HepG2 (cell line): ENCODE results near the gene ANKRD31. TPM values are rescaled to one million over a fixed set of nuclear protein-coding genes. Genes with fewer than 3 reads are reported as not detected.

ENCODE experiments used
- ELK4 ChIP-seq: sonication (generic); formaldehyde crosslinking; IDR thresholded peaks from 2 replicates; pipeline ENCODE4 v1.9.0; 2021; ENCODE audit warnings: missing genetic modification reagents, borderline replicate concordance
- GATA4 ChIP-seq: sonication (generic); IDR thresholded peaks from 2 replicates; pipeline ENCODE4 v1.6.1; 2016; ENCODE audit warnings: antibody characterized with exemption, low read depth, borderline replicate concordance
- JUND ChIP-seq: sonication (generic); formaldehyde crosslinking; IDR thresholded peaks from 2 replicates; pipeline ENCODE4 v1.8.0; 2022; ENCODE audit warnings: mild to moderate bottlenecking, missing genetic modification reagents
- LBX2 ChIP-seq: sonication (generic); formaldehyde crosslinking; IDR thresholded peaks from 2 replicates; pipeline ENCODE4 v1.5.0; 2020; ENCODE audit warnings: missing genetic modification reagents, mild to moderate bottlenecking, borderline replicate concordance
- MAX ChIP-seq: IDR thresholded peaks from 2 replicates; pipeline ENCODE4 v1.6.1; 2012; ENCODE audit warnings: inconsistent platforms
- MEIS1 ChIP-seq: sonication (generic); formaldehyde crosslinking; IDR thresholded peaks from 2 replicates; pipeline ENCODE4 v1.9.0; 2021; ENCODE audit warnings: mild to moderate bottlenecking, missing genetic modification reagents, moderate library complexity, borderline replicate concordance
- TBP ChIP-seq: sonication (generic); formaldehyde crosslinking; IDR thresholded peaks from 2 replicates; pipeline ENCODE4 v1.5.0; 2020; ENCODE audit warnings: missing genetic modification reagents
- TEAD2 ChIP-seq: sonication (generic); formaldehyde crosslinking; IDR thresholded peaks from 2 replicates; pipeline ENCODE4 v1.9.0; 2021; ENCODE audit warnings: missing genetic modification reagents
- TOPORS ChIP-seq: sonication (generic); formaldehyde crosslinking; IDR thresholded peaks from 2 replicates; pipeline ENCODE4 v1.8.0; 2023; ENCODE audit warnings: mild to moderate bottlenecking, missing genetic modification reagents
- ZFX ChIP-seq: sonication (generic); formaldehyde crosslinking; IDR thresholded peaks from 2 replicates; pipeline ENCODE4 v1.4.0; 2020; ENCODE audit warnings: mild to moderate bottlenecking, low read depth, missing genetic modification reagents, moderate library complexity
- ZNF205 ChIP-seq: IDR thresholded peaks from 2 replicates; pipeline ENCODE4 v1.6.1; 2018; ENCODE audit warnings: missing biosample characterization, missing genetic modification reagents
- ZNF281 ChIP-seq: sonication (generic); formaldehyde crosslinking; IDR thresholded peaks from 2 replicates; pipeline ENCODE4 v1.4.0; 2020; ENCODE audit warnings: missing genetic modification reagents, borderline replicate concordance
- ZNF580 ChIP-seq: IDR thresholded peaks from 2 replicates; pipeline ENCODE4 v1.6.1; 2016; ENCODE audit warnings: low read depth, borderline replicate concordance
- ZNF710 ChIP-seq: sonication (generic); formaldehyde crosslinking; IDR thresholded peaks from 2 replicates; pipeline ENCODE4 v1.5.0; 2020; ENCODE audit warnings: mild to moderate bottlenecking, missing genetic modification reagents, borderline replicate concordance
- ZSCAN20 ChIP-seq: sonication (generic); formaldehyde crosslinking; IDR thresholded peaks from 2 replicates; pipeline ENCODE4 v1.4.0; 2020; ENCODE audit warnings: missing genetic modification reagents, mild to moderate bottlenecking, borderline replicate concordance
- ZXDC ChIP-seq: sonication (generic); formaldehyde crosslinking; IDR thresholded peaks from 2 replicates; pipeline ENCODE4 v1.5.0; 2020; ENCODE audit warnings: mild to moderate bottlenecking, missing genetic modification reagents
- polyA plus RNA-seq, 8 experiments: library from polyadenylated mRNA; depleted of rRNA in 3 of 8; stranded (reverse) in 7 of 8; unstranded in 1 of 8; fragments of >200 nt; fragmentation: Illumina TruSeq in 4 of 8; extraction: Trizol in 4 of 8; gene quantifications; 2 replicates each; pipeline versions ENCODE4 v1.2.1 to v1.2.3, GENCODE V29; 2011 to 2016; ENCODE audit warnings: low read depth in 4 of 8, missing spikeins in 1 of 8, mixed read lengths in 1 of 8; ENCODE audit not compliant: insufficient read depth in 1 of 8
- total RNA-seq, 5 experiments: library from RNA; depleted of rRNA; stranded (reverse); fragments of >200 nt; fragmentation: Illumina TruSeq; extraction: Trizol; gene quantifications; 2 replicates each; pipeline ENCODE4 v1.2.3, GENCODE V29; 2016; ENCODE audit warnings: low read depth in 1 of 5

The ANKRD31 gene
- total and polyA plus RNA-seq, 2 of the 13 experiments (the other 11 are each of a cell fraction or from before 2014, with no cell fraction given): 0.01 to 0.09 TPM

- TF ChIP-seq MEIS1 (no peak), GATA4 (no peak), ZFX (CRISPR knock-in tag) (peak; percentile 86), ZNF281 (CRISPR knock-in tag) (peak; percentile 51; the same call in 1 of the 2 replicates), ZXDC (0 out of 2 replicates have a peak, but pooled peaks have one; percentile 54), TEAD2 (CRISPR knock-in tag) (no peak), TOPORS (no peak), MAX (peak; percentile 60), ZNF205 (CRISPR knock-in tag) (no peak), ZSCAN20 (no peak), JUND (CRISPR knock-in tag) (no peak), TBP (CRISPR knock-in tag) (no peak), ELK4 (CRISPR knock-in tag) (peak; percentile 53; the same call in 1 of the 2 replicates), LBX2 (CRISPR knock-in tag) (no peak), ZNF580 (CRISPR knock-in tag) (no peak; the same call in 1 of the 2 replicates), ZNF710 (peak; percentile 27; the same call in 1 of the 2 replicates)
These were observed at the start of gene ANKRD31 (continued) for GRCh38 chr5:75236322-75237316.
